SK-N-SH treated with all-trans-retinoic acid at 6 μM for 48 hours (cell line): ENCODE measurements around the gene ZXDB.

ENCODE experiments used
- ATAC-seq: fragments of 200-7000 bp; cut with Tn5 transposase; 3 replicates; pipeline ENCODE4 v1.9.1; 2020; ENCODE audit warnings: mild to moderate bottlenecking, moderate library complexity
- BACH2 ChIP-seq: fragments of 250-450 bp; sonication (Bioruptor Pico); IDR thresholded peaks from 2 replicates; pipeline ENCODE4 v1.9.0; 2021; ENCODE audit warnings: mild to moderate bottlenecking, borderline replicate concordance
- CREB5 ChIP-seq: fragments of 250-450 bp; sonication (Bioruptor Pico); IDR thresholded peaks from 2 replicates; pipeline ENCODE4 v1.5.1; 2020; ENCODE audit warnings: low read depth, mild to moderate bottlenecking, moderate library complexity
- CSDC2 ChIP-seq: fragments of 250-450 bp; sonication (Bioruptor Pico); IDR thresholded peaks from 2 replicates; pipeline ENCODE4 v1.5.0; 2020; ENCODE audit warnings: mild to moderate bottlenecking, moderate library complexity
- CSRNP3 ChIP-seq: fragments of 250-450 bp; sonication (Bioruptor Pico); IDR thresholded peaks from 2 replicates; pipeline ENCODE4 v1.5.1; 2021; ENCODE audit warnings: mild to moderate bottlenecking, moderate library complexity
- ESRRG ChIP-seq: fragments of 250-450 bp; sonication (Bioruptor Pico); IDR thresholded peaks from 2 replicates; pipeline ENCODE4 v1.6.1; 2021; ENCODE audit warnings: mild to moderate bottlenecking
- GLIS3 ChIP-seq: fragments of 250-450 bp; sonication (Bioruptor Pico); IDR thresholded peaks from 2 replicates; pipeline ENCODE4 v1.5.0; 2020; ENCODE audit warnings: mild to moderate bottlenecking, moderate library complexity
- ISL1 ChIP-seq: fragments of 250-450 bp; sonication (Bioruptor Pico); IDR thresholded peaks from 2 replicates; pipeline ENCODE4 v2.1.2; 2022; ENCODE audit warnings: mild to moderate bottlenecking, moderate library complexity
- PATZ1 ChIP-seq: fragments of 250-450 bp; sonication (Bioruptor Pico); IDR thresholded peaks from 2 replicates; pipeline ENCODE4 v1.8.0; 2020; ENCODE audit warnings: mild to moderate bottlenecking, moderate library complexity, borderline replicate concordance
- POU6F1 ChIP-seq: fragments of 250-450 bp; sonication (Bioruptor Pico); IDR thresholded peaks from 2 replicates; pipeline ENCODE4 v1.8.0; 2021; ENCODE audit warnings: low read depth, mild to moderate bottlenecking, moderate library complexity, borderline replicate concordance
- PPARA ChIP-seq: fragments of 250-450 bp; sonication (Bioruptor Pico); IDR thresholded peaks from 2 replicates; pipeline ENCODE4 v1.5.0; 2020; ENCODE audit warnings: mild to moderate bottlenecking, borderline replicate concordance
- RARB ChIP-seq: fragments of 250-450 bp; sonication (Bioruptor Pico); IDR thresholded peaks from 2 replicates; pipeline ENCODE4 v1.8.0; 2021; ENCODE audit warnings: mild to moderate bottlenecking, moderate library complexity
- SNAI2 ChIP-seq: fragments of 250-450 bp; sonication (Bioruptor Pico); IDR thresholded peaks from 2 replicates; pipeline ENCODE4 v1.5.0; 2020; ENCODE audit warnings: mild to moderate bottlenecking, moderate library complexity
- TCF4 ChIP-seq: fragments of 250-450 bp; sonication (Bioruptor Pico); IDR thresholded peaks from 2 replicates; pipeline ENCODE4 v1.8.0; 2021; ENCODE audit warnings: mild to moderate bottlenecking, moderate library complexity, borderline replicate concordance
- TSHZ2 ChIP-seq: fragments of 250-450 bp; sonication (Bioruptor Pico); IDR thresholded peaks from 2 replicates; pipeline ENCODE4 v1.5.0; 2020; ENCODE audit warnings: mild to moderate bottlenecking, moderate library complexity
- ZC3H10 ChIP-seq: fragments of 250-450 bp; sonication (Bioruptor Pico); IDR thresholded peaks from 2 replicates; pipeline ENCODE4 v1.5.1; 2021; ENCODE audit warnings: mild to moderate bottlenecking, moderate library complexity
- ZFP3 ChIP-seq: fragments of 250-450 bp; sonication (Bioruptor Pico); IDR thresholded peaks from 2 replicates; pipeline ENCODE4 v1.5.0; 2020; ENCODE audit warnings: mild to moderate bottlenecking, moderate library complexity
- ZFP30 ChIP-seq: fragments of 450-650 bp; formaldehyde crosslinking; IDR thresholded peaks from 2 replicates; pipeline ENCODE4 v1.5.0; 2022; ENCODE audit warnings: mild to moderate bottlenecking, moderate library complexity
- ZNF565 ChIP-seq: fragments of 450-650 bp; formaldehyde crosslinking; conservative IDR thresholded peaks from 2 replicates; pipeline ENCODE4 v1.5.0; 2020; ENCODE audit warnings: low read depth, mild to moderate bottlenecking, moderate library complexity
- ZNF70 ChIP-seq: fragments of 450-650 bp; formaldehyde crosslinking; IDR thresholded peaks from 2 replicates; pipeline ENCODE4 v1.5.0; 2020; ENCODE audit warnings: mild to moderate bottlenecking, moderate library complexity
- ZNF8 ChIP-seq: fragments of 450-650 bp; formaldehyde crosslinking; IDR thresholded peaks from 2 replicates; pipeline ENCODE4 v1.5.0; 2020; ENCODE audit warnings: mild to moderate bottlenecking, moderate library complexity

Gene ZXDB

GRCh38 chrX:57641338-57641737 is 49.5 kb downstream of the ZXDB start (continued):
- TF ChIP-seq CREB5 (CRISPR knock-in tag) (no peak), ZC3H10 (CRISPR knock-in tag) (no peak), BACH2 (CRISPR knock-in tag) (no peak)

- TF ChIP-seq PPARA (CRISPR knock-in tag) (no peak), TCF4 (CRISPR knock-in tag) (no peak), CSRNP3 (CRISPR knock-in tag) (no peak), ZC3H10 (CRISPR knock-in tag) (no peak), TSHZ2 (CRISPR knock-in tag) (no peak), POU6F1 (CRISPR knock-in tag) (no peak), CREB5 (CRISPR knock-in tag) (no peak), ZFP30 (CRISPR knock-in tag) (no peak), RARB (CRISPR knock-in tag) (no peak), ZNF70 (no peak), ESRRG (CRISPR knock-in tag) (no peak), ZNF8 (CRISPR knock-in tag) (no peak)
- ATAC-seq = no peak
Observed at GRCh38 chrX:57643698-57644097, 51.9 kb downstream of the ZXDB start.

- ATAC-seq = no peak
- TF ChIP-seq SNAI2 (CRISPR knock-in tag) (no peak), BACH2 (CRISPR knock-in tag) (no peak), CSDC2 (no peak), PPARA (CRISPR knock-in tag) (no peak), POU6F1 (CRISPR knock-in tag) (no peak), ZNF565 (CRISPR knock-in tag) (no peak), ZNF70 (no peak), ZFP3 (no peak), ISL1 (no peak), TSHZ2 (CRISPR knock-in tag) (no peak), TCF4 (CRISPR knock-in tag) (no peak), CREB5 (CRISPR knock-in tag) (no peak), ESRRG (CRISPR knock-in tag) (no peak), PATZ1 (CRISPR knock-in tag) (no peak), ZNF8 (CRISPR knock-in tag) (no peak), GLIS3 (no peak), ZFP30 (CRISPR knock-in tag) (no peak), RARB (CRISPR knock-in tag) (no peak)
Observed at GRCh38 chrX:57647020-57647419, 55.2 kb downstream of the ZXDB start.
